SK-N-SH (cell line): Measurements from ENCODE around the gene WDR35.

ENCODE experiments used
- CTCF ChIP-seq: fragments of 200-600 bp; sonication (generic); IDR thresholded peaks from 2 replicates; pipeline ENCODE4 v1.6.1; 2017; ENCODE audit warnings: antibody characterized with exemption, mild to moderate bottlenecking, moderate library complexity
- EZH2phosphoT487 ChIP-seq: fragments of 200-600 bp; sonication (generic); IDR thresholded peaks from 2 replicates; pipeline ENCODE4 v1.6.1; 2017; ENCODE audit warnings: low read depth, mixed run types, mild to moderate bottlenecking, antibody characterized with exemption, moderate library complexity, borderline replicate concordance
- MAX ChIP-seq: IDR thresholded peaks from 2 replicates; pipeline ENCODE4 v1.4.0; 2012; ENCODE audit warnings: low read depth

GRCh38 chr2:20012282-20013125, 22.6 kb upstream of the WDR35 start, which contains the start of gene MATN3:
- TF ChIP-seq CTCF (no peak), EZH2phosphoT487 (no peak), MAX (peak; percentile 9; the same call in 1 of the 2 replicates)
